ENCODE results near the gene SPDYE3. TPM values are rescaled to one million over a fixed set of nuclear protein-coding genes. Genes with fewer than 3 reads are reported as not detected.

The SPDYE3 gene
- total RNA-seq, 1 experiment from 2014 or later = not detected

- no peak for DNase-seq (ENCODE audit: low read depth)
These were observed 63.2 kb downstream of the SPDYE3 start for GRCh38 chr7:100370746-100371145.

DNA sequence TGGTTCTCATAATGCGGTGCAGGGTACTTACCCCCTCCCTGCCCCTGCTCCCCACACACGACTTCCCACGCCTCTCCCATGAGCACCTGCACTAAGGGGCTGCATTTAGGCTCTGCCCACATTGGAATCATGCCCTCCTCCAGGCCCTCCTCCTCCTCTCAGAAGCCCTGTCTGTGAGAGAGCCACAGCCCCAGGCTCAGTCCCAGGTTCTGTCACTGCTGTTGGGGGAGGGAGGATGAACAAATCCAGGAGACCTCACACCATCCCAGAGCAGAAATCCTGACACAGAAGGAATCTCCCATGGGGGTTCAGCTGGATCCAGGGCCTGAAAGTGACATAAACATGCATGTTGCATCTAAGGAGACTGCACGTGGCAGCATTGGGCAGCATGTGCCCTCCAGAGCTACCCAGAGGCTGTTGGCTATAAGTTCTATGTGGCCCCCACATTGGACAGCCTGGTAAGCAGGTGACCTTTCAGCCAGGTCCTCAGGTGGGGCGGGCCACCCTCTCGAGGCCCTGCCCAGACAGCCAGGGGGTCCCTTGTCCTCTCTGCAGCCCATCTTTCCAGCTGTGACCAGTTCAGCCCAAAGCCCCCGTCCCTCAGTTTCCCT is 64.2 kb downstream of the SPDYE3 start:
- no peak for DNase-seq (ENCODE audit: low read depth)

Other genes with a start within 250 kb of the SPDYE3 start
- 61.4 and 103 TPM in 2 replicates for gene ZNF3, start 226.0 kb upstream of the SPDYE3 start, total RNA-seq (2014; rRNA removed; shearing (Covaris generic))
- gene COPS6, start 218.7 kb upstream of the SPDYE3 start, total RNA-seq (2014; rRNA removed; shearing (Covaris generic)) = 87.6 and 127 TPM in 2 replicates
- 469 and 539 TPM in 2 replicates for gene MCM7, start 206.3 kb upstream of the SPDYE3 start, total RNA-seq (2014; rRNA removed; shearing (Covaris generic))
- gene AP4M1, start 206.1 kb upstream of the SPDYE3 start, total RNA-seq (2014; rRNA removed; shearing (Covaris generic)) = 68.9 and 80.6 TPM in 2 replicates
- 47.3 and 58.6 TPM in 2 replicates for gene TAF6, start 188.3 kb upstream of the SPDYE3 start, total RNA-seq (2014; rRNA removed; shearing (Covaris generic))
- 11.8 and 16.0 TPM in 2 replicates for gene CNPY4, start 188.1 kb upstream of the SPDYE3 start, total RNA-seq (2014; rRNA removed; shearing (Covaris generic))
- 6.3 and 8.1 TPM in 2 replicates for gene MBLAC1, start 180.7 kb upstream of the SPDYE3 start, total RNA-seq (2014; rRNA removed; shearing (Covaris generic))
- 225 and 232 TPM in 2 replicates for gene LAMTOR4, start 158.8 kb upstream of the SPDYE3 start, total RNA-seq (2014; rRNA removed; shearing (Covaris generic))
- 9.0 and 15.5 TPM in 2 replicates for gene TRAPPC14, start 149.0 kb upstream of the SPDYE3 start, total RNA-seq (2014; rRNA removed; shearing (Covaris generic))
- 0.29 and 0.65 TPM in 2 replicates for gene GAL3ST4, start 139.1 kb upstream of the SPDYE3 start, total RNA-seq (2014; rRNA removed; shearing (Covaris generic))
- gene GPC2, start 130.3 kb upstream of the SPDYE3 start, total RNA-seq (2014; rRNA removed; shearing (Covaris generic)) = 10.9 and 16.7 TPM in 2 replicates
- gene STAG3, start 129.8 kb upstream of the SPDYE3 start, total RNA-seq (2014; rRNA removed; shearing (Covaris generic)) = 0.77 and 1.3 TPM in 2 replicates
- gene PVRIG, start 87.8 kb upstream of the SPDYE3 start, total RNA-seq (2014; rRNA removed; shearing (Covaris generic)) = not detected in 2 replicates
- gene PILRB, start 50.4 kb downstream of the SPDYE3 start, total RNA-seq (2014; rRNA removed; shearing (Covaris generic)) = 15.6 and 24.5 TPM in 2 replicates
- gene PILRA, start 65.8 kb downstream of the SPDYE3 start, total RNA-seq (2014; rRNA removed; shearing (Covaris generic)) = 0.69 TPM in 1 of 2 replicates, not detected in the other
- gene ZCWPW1, start 121.0 kb downstream of the SPDYE3 start, total RNA-seq (2014; rRNA removed; shearing (Covaris generic)) = 1.5 and 5.2 TPM in 2 replicates
- 65.9 and 79.5 TPM in 2 replicates for gene MEPCE, start 122.1 kb downstream of the SPDYE3 start, total RNA-seq (2014; rRNA removed; shearing (Covaris generic))
- 70.3 and 92.8 TPM in 2 replicates for gene PPP1R35, start 128.8 kb downstream of the SPDYE3 start, total RNA-seq (2014; rRNA removed; shearing (Covaris generic))
- 1.6 TPM in 1 of 2 replicates, not detected in the other for gene SPACDR, start 156.6 kb downstream of the SPDYE3 start, total RNA-seq (2014; rRNA removed; shearing (Covaris generic))
- 36.6 and 47.4 TPM in 2 replicates for gene TSC22D4, start 171.5 kb downstream of the SPDYE3 start, total RNA-seq (2014; rRNA removed; shearing (Covaris generic))
- 0.06 TPM in 1 of 2 replicates, not detected in the other for gene NYAP1, start 176.2 kb downstream of the SPDYE3 start, total RNA-seq (2014; rRNA removed; shearing (Covaris generic))
- 16.9 and 19.1 TPM in 2 replicates for gene AGFG2, start 231.5 kb downstream of the SPDYE3 start, total RNA-seq (2014; rRNA removed; shearing (Covaris generic))